ENCODE data around the gene ZIC5.

- TF ChIP-seq KDM1A (IDR thresholded peaks at IDR 0.05; ENCODE audit: low read depth) (no peak), CTCF (IDR thresholded peaks at IDR 0.05) (no peak), GATA3 (IDR thresholded peaks at IDR 0.05; ENCODE audit: borderline replicate concordance) (no peak), POLR2A (IDR thresholded peaks at IDR 0.05; ENCODE audit: low read length) (no peak)
Measured at GRCh38 chr13:99998261-99998660, 26.7 kb upstream of the ZIC5 start.
